HG03342 (cell line): ENCODE measurements around the gene MBTPS1.

ENCODE experiments used
- ATAC-seq: cut with Tn5 transposase; IDR thresholded peaks from one replicate; pipeline ENCODE4 v1.9.1; 2021; ENCODE audit warnings: mild to moderate bottlenecking, moderate library complexity; ENCODE audit not compliant: unreplicated experiment

Gene MBTPS1

DNA sequence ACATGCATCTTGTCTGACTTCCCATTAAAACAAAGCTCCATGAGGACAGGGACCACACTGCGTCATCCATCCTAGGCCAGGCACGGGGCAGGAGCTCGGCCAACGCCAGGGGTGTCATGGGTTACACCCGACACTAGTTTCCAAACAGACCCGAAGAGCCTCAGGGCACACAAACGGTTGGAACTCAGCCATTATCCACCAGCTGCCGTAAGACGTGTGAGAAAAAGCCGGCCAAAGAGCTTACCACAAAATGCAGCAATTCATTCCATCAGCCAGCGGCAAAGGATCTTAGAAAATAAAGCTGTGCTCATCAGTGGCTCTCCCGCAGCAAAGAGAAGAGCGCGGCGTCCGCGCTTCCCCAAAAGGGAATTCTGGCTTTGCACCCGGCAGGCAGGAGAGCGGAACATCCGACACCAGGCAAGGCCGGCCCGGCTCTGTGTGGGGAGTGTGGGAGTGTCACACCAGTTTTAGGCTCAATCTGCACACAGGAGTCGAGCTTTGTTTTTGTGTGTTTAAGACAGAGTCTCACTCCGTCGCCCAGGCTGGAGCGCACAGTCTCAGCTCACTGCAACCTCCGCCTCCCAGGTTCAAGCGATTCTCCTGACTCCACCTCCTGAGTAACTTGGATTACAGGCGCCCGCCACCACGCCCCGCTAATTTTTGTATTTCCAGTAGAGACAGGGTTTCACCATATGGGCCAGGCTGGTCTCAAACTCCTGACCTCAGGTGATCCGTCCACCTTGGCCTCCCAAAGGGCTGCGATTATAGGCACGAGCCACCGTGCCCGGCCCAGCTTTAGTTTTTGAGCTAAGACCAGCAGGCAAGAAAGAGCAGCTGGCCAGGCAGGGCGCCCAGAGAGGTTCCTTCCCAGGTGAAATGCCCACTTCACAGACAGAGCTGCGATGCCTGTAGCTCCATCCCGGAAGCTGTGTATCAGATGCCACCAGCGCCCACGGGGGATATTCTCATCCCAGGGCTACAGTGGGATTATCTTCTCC lies 75.6 kb downstream of the MBTPS1 start:
- no peak for ATAC-seq

DNA sequence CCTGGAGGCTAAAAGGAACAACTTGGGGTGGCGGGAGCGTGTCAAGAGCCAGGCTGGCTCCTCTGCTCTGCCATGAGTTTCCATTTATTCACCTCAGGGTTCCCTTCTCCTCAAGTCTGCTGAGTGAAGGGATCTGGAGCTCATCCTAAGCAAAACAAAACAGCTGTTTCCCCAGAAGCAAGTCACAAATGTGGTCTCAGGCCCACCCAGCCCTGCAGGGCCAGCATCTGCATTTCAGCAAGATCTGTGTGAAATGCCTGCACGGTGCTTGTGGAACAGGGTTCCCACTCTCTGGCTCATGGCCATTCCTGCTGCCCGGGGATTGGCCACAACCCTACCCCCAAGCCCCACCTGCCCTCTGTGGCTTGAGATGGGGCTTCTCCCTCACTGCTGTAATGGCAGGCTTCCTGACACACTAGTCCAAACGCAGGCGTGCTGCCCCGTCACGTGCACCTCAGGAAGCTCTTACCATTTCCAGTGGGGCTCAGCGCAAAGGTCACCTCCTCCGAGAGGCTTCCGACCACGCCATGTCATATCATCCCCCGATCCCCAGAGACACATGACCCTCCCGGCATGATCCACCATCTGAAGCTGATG lies 76.4 kb downstream of the MBTPS1 start:
- ATAC-seq = no peak

DNA sequence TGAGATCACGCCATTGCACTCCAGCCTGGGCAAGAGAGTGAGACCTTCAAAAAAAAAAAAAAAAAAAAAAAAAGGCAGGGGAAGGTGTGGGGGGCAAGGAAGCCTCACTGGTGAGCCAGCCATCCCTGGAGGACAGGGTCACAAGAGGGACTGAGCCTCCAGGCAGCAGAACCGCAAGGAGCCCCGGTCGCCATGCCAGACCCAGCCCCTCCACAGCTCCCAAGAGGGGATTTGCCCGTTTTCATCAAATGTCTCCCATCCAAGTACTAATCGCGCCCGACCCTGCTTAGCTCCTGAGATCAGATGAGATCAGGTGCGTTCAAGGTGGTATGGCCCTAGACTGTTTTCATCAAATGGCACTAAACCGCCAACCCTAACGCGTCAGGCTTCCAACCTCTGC lies 77.0 kb downstream of the MBTPS1 start:
- no peak for ATAC-seq

DNA sequence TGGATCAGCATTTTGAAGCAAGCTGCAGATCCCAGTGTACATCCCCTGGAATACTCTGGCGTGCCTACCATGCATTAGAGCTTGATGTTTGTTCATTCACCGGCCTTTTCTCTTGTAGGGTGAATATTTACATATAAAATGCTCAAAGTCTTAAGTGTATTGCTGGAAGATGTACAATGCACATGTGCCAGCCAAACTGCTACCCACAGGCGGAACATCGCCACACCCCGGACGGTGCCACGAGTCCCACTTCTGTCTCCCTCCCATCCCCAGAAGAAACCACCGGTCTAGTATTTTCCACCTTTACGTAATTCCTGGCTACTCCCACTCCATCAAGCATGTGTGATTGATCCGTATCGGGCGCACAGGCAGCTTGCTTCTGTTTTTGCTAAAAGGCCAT lies 78.3 kb downstream of the MBTPS1 start:
- ATAC-seq = no peak

DNA sequence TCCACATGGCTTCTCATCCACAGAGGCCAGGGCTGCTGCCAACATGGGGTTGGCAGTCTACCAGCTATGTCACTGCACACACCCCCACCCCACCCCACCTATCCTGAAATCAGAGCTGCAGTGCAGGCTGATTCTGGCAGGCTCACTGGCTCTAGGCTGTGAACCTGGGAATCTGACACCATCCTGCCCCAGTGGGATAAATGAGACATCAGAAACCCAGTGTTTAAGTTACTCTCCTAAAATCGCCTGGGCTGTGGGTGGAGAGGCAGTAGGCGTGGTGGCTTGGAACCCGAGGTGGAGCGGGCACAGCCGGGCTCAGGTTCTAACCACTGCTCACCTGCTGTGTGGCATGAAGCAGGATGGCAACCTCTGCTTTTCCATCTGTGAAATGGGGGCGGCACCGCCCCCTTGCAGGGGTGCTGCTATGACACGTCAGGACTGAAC lies 79.7 kb downstream of the MBTPS1 start:
- ATAC-seq = no peak

DNA sequence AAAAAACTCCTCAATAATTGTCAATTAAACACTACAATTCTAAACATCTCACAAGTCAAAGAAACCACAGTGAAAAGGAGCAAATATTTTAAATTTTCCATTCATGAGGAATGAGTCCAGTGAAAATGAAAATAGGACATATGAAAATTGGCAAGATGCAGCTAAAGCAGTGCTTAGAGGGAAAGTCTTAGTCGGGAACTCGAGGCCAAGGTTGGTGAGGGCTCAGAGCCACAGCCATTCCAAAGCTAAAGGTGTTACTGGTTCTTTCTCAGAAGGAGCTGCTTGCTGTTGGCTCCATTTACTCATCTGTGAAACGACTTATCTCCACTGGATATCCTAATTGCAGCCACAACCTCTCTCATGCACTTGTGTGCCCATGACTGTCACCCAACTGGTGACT lies 80.6 kb downstream of the MBTPS1 start:
- no peak for ATAC-seq

DNA sequence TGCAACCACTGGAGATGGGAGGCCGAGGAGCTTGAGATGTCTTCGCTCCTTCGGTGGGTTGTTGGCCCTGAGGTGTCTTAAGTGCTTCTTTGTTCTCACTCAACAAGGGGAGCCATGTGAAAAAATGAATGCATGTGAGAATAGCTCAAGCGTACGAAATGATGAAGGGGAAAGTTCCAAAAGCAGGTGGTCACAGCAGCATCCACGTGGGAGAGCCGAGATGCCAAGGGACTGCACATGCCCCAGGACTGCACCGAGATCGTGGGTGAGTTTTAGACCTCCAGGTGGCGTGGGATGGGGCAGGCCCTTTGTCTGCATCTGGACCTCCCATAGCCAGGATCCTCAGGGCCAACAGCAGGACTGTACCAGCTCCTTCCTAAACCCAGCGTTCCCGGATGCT lies 82.2 kb downstream of the MBTPS1 start:
- no peak for ATAC-seq

DNA sequence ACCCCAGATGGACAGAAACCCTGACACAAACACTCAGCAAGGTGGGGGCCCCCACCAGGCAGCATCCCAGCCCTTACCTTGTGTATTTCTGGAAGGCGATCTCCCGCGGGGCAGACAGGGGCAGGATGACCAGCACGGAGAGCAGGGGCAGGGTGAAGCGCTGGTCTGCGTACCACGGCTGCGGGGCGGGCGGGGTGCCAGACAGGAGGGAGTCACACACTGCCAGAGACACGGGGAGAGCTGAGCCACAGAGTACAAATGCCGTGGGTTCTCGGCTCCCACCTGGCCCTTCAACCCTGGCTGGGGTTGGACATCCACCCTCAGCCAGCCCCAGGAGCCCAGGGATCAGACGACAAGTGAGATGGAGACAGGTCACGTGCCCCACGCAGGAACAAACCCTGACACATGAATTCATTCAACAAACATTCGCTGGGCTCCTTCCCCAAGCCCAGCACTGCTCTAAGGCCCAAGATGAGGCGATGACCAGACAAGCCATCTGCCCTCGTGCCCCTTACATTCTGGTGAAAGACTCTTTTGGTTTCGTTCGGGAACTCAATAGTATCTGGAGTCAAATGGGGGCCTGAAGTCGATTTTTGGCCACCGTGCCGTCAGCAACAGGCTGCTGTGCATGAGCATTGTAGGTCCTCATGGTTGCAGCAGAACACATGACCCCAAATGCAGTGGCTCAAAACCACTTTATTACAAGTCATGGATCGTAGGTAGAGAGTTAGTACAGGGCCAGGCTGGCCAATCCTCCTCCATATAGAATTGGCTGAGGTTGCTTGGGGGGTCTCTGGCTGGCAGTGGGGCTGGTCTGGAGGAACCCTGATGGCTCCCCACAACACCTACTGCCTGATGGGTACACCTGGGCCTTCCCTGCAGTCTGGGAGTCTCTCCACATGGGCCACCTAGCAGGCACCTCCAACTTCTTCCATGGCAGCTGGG lies 83.2 kb downstream of the MBTPS1 start:
- ATAC-seq = no peak

DNA sequence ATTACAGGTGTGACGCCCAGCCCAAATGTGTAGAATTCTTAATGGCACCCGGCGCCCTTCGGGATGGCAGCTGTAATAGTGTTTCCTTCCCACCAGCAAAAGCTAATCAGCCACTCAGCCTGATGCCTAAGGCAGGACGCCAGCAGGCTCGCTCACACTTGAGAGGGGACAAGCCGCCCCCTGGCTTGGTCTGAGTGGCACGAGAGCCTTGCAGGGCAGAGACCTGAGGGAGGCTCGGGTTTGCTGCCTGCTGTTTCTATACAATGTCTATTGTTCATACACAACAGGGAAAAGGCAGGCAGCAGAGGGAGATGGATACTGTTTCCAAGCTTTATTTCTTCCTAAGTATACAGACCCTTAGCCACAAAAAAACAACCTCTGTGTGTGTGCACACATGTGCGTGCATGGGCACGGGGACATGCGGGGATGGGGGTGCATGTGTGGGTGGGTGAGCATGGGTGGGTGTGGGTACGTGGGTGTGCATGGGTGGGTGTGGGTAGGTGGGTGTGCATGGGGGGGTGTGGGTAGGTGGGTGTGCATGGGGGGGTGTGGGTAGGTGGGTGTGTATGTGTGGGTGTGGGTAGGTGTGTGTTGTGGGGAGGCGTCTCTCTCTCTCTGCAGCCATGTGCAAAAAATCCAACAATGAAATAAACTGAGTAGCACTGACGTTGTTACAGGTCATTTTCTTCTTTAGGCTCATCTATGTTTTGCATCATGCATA lies 84.1 kb downstream of the MBTPS1 start:
- no peak for ATAC-seq

DNA sequence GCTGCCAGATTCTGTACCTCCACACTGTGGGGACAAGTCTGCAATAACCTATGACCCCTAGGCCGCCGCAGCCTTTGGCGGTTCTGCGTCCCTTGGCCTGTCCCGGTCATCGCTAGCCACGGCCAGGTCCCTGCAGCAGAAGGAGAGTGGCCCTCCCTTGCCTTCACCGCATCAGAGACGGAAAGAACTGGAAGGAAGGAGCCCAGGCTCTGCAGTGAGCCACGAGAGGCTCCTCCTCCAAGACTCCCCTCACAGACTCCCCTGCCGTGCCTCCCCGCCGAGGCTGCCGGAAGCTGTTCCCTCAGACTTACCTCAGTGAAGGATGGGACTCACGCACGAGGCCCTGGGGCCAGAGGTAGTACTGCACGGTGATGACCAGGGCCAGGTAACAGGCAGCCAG lies 85.2 kb downstream of the MBTPS1 start:
- no peak for ATAC-seq

DNA sequence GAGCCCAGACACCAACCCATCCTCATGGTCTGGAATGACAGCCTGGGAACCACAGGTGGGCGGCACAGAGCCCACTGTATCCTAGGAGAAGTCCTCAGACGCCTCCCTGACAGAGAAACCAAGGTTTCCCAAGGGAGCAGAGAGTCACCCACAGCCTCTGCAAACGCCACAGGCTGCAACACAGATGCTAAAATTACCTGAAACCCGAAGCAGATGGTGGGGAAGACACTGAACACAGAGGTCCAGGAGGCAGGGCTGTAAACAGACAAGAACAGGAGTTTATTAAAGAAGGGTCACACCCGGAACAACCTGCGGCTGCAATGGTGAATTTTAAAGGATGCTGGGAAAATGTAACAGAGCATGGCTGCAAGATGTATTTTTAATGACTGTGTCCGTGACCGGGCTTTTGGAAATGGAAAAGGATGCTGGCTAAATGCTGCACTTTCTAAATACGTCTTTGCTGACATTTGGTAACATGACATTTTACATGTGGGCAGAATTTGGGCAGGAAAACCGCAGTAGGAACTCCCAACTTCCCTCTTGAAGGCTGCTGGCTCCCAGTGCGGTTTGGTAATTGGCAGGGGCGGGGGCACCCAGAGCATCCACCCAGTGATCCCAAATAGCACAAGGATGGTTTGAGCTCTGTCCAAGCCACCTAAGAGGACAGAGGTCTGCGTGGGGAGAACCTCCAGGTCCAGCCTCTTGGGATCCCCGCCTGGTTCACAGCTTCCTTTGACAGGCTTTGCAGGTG lies 87.3 kb downstream of the MBTPS1 start:
- ATAC-seq = no peak

DNA sequence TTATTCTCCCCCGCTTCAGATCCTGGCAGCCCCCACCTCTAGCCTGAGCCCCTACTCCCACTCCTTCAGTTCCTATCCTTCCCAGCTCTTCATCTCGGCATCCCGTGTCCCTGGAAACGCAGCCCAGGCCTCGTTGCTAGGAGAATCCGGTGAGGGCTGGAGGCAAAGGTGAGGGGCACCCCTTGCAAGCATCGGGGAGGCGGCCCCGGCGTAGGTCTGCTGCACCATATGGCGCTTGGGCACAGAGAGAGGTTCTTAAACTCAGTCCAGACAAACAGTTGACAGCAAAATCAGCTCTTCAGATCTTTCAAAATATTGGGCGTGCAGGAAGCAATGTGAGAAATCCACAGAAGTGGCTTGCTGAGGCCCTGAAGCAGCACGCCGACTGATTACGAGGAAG lies 89.1 kb downstream of the MBTPS1 start:
- ATAC-seq = no peak

DNA sequence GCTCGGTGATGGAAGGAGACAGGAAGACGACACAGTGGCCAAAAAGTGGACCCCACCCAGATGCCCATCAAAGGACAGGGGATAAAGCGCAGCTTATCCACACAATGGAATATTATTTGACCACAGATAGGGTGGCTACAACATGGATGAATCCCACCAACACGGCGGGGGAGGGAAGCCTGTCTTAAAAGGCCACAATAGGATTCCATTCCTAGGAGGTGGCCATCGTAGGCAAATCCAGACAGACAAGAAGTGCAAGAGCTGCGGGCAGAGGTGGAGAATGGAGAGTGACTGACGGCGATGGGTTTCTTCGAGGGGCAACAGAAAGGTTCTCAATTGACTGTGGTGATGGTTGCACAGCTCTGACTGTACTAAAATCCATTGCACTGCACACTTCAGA lies 90.1 kb downstream of the MBTPS1 start:
- ATAC-seq = no peak

DNA sequence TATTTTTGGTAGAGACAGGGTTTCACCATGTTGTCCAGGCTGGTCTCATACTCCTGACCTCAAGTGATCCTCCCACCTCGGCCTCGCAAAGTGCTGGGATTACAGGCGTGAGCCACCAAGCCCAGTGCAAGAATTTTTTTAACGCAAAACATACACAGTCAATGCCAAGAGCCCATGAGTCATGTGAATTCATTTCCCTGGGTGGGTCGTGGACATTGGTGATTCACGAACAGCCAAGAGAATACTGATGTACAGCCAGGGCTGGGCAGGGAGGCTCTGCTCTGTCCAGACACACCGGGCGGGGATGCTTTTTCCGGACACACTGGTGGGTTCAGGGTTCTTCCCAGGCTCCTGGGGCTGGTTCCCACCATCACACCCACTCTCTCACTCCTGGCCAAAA lies 91.9 kb downstream of the MBTPS1 start:
- no peak for ATAC-seq

DNA sequence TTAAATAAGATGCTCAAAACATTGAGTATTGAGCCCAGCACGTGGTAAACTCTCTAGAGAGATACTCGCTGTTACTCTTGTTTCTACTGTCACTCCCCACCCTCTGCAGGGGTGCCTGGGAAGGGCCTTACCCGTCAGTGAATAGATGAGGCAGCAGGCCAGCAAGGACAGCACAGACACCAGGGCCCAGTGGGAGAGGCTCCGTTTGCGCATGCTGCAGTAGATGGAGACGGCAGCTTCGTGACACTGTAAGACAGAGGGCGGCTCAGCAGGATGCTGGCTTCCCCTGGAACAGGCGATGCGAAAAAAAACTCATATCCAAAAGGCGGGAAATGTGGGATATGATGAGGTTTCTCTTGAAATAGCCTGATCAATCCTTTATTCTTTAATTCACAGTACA lies 94.1 kb downstream of the MBTPS1 start:
- ATAC-seq = no peak

DNA sequence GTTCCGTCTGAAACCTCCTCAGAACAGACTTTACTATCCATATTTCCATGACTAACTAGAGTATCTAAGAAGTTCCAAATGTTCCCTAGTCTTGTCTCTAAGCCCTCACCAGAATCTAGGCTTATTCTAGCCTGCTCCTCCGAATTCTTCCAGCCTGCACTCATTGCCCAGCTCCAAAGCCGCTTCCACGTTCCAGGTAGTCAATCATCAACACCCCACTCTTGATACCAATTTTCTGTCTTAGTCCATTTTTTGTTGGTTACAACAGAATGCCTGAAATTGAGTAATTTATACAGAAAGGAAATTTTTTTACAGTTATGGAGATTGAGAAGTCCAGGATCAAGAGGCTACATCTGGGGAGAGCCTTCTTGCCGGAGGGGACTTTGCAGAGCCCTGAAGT lies 95.3 kb downstream of the MBTPS1 start:
- no peak for ATAC-seq

DNA sequence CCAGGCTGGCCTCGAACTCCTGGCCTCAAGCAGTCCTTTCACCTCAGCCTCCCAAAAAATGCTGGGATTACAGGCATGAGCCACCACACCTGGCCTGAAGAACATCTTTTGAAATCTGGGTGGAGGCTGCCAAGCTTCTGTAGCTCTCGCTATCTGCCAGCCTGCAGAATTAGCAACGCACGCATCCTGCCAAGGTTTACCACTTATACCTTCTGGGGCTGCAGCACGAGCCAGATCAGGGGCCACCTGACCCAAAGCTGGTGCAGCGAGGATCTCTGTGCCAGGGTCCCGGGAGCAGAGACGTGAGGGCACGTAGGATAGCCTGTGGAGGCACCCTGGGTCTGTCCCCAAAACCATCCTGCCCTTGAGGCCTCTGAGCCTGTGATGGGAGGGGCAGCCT lies 96.4 kb downstream of the MBTPS1 start:
- no peak for ATAC-seq

DNA sequence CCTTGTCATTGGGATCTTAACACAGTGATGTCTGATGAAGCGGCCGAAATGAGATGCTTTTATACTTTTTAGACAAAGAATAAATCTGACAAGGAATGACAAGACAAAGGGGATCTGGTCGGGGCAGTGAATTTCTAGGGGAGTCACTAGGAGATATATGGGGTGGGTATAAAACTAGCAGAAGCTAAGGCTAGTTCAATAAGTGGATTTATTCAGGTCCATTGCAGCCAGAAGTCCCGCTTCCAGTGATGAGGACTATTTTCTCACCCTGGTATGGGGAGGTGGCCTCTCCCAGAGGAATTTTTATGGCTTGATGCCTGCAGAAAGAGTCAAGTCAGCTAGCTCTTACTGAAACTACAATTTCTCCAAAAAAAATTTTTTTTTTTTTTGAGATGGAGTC lies 98.0 kb downstream of the MBTPS1 start:
- ATAC-seq = no peak

DNA sequence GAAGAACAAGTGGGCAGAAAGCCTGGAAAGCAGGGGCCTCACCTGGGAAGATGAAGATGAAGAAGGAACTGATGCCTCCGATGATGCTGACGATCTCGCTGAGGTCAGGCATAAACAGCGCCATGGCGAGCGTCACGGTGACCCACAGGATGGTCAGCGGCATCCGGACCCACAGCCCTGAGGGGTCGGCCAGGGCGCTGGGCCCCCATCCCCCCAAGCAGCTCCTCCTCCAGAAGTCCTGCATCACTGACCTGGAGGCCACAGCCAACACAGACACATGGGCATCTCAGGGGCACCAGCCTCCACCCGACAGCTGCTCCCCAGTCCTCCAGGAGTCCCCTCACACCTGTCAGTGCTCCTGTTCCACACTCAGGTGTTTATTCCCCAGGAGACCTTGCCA lies 100.3 kb downstream of the MBTPS1 start:
- no peak for ATAC-seq

DNA sequence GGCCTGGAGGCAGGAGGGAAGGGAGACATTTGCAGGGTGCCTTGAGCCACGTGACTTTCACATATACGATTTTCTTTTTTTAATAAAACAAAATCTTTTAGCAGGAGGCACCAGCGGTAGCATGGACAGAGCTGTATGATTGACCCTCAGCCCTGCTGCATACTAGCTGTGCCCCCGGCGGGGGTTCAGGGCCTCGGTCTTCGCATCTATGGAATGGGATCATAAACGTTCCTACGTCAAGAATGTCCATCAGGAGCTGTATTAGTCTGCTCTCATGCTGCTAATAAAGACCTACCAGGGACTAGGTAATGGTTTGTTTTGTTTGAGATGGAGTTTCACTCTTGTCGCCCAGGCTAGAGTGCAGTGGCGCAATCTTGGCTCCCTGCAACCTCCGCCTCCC lies 101.3 kb downstream of the MBTPS1 start:
- ATAC-seq = no peak
